Activated naive CD4-positive, alpha-beta T cell treated with anti-CD3 and anti-CD28 coated beads for 36 hours (primary cell): ENCODE data around the gene DYSF. TPM values are rescaled to one million over a fixed set of nuclear protein-coding genes. Genes with fewer than 3 reads are reported as not detected.

Experiments used
- total RNA-seq, 2 experiments: library from RNA; stranded (reverse); gene quantifications; one replicate each; pipeline ENCODE4 v1.2.3, GENCODE V29; 2021

The DYSF gene
- total RNA-seq, 2 experiments from 2014 or later = 0.05 to 0.07 TPM

Other genes starting within 250 kb of the DYSF start
- 1 to 10 TPM; 3.0 to 3.2 TPM for gene PAIP2B, start 226.5 kb upstream of the DYSF start, total RNA-seq
- gene ZNF638, start 121.8 kb upstream of the DYSF start, total RNA-seq = 10 to 100 TPM; 79.8 to 84.0 TPM